ENCODE data around the gene IRAK2. TPM values are rescaled to one million over a fixed set of nuclear protein-coding genes. Genes with fewer than 3 reads are reported as not detected.

IRAK2 gene
- total RNA-seq, 1 experiment from 2014 or later, result 25.1 TPM

GRCh38 chr3:10206166-10206511 lies 41.4 kb downstream of the IRAK2 start:
- peaks cover 44% of the 10 kb centered on the region for H3K4me1 ChIP-seq (ENCODE audit: control insufficient read depth, insufficient read depth, low read length)

GRCh38 chr3:10213156-10213792 lies 48.6 kb downstream of the IRAK2 start:
- ATAC-seq (no peak), DNase-seq (ENCODE audit: low read depth, low spot score) (no peak)
- no peaks in the 10 kb centered on the region for H3K9me3 ChIP-seq (ENCODE audit: control insufficient read depth, insufficient read depth, low read depth, low read length)
- no peaks in the 10 kb centered on the region for H3K27me3 ChIP-seq (ENCODE audit: control insufficient read depth, insufficient read depth, low read length)
- no peaks in the 10 kb centered on the region for H3K36me3 ChIP-seq (ENCODE audit: control insufficient read depth, insufficient read depth, low read length)
- no peak for TF ChIP-seq POLR2AphosphoS5 (IDR thresholded peaks at IDR 0.05; ENCODE audit: low read depth, low read length)
- TF ChIP-seq TCF7L2 (IDR thresholded peaks at IDR 0.05; ENCODE audit: low read depth, low read length), result no peak
- TF ChIP-seq CTCF (IDR thresholded peaks at IDR 0.05), result no peak
- no peak for TF ChIP-seq SIN3A (IDR thresholded peaks at IDR 0.05; ENCODE audit: borderline replicate concordance, insufficient read depth, low read depth, low read length)
- TF ChIP-seq REST (IDR thresholded peaks at IDR 0.05; ENCODE audit: insufficient read depth in 1 of 2, low read depth in 2 of 2, low read length in 1 of 2), result no peak
- in situ Hi-C loops (cut with HindIII; ENCODE audit: low pct_unique_long_range_greater_than_20kb, low sequenced_read_pairs) (no loop called here), intact Hi-C loops (cut with micrococcal nuclease; ENCODE audit: unreplicated experiment) (no loop called here)
- no TSS peak for BruUV-seq (replicated peaks)
- no peak overlapping the region for H3K27ac ChIP-seq (ENCODE audit: low read length)
- ChIA-PET CTCF (no interaction called here), POLR2A (no interaction called here)
- no peaks in the 10 kb centered on the region for H3K4me1 ChIP-seq (ENCODE audit: control insufficient read depth, insufficient read depth, low read length)
- no peak overlapping the region for H3K4me3 ChIP-seq (ENCODE audit: low read depth in 2 of 2, low read length in 2 of 2)

More at GRCh38 chr3:10206166-10206511, 41.4 kb downstream of the IRAK2 start:
- ATAC-seq, result peak; percentile 4; the same call in 1 of the 2 replicates
- ChIA-PET POLR2A (interaction anchor here (0.6 kb wide), 2 partner anchors 18 to 52 kb away, joined by 3 to 4 read pairs; no protein-coding TSS in a partner anchor), CTCF (interaction anchor here (0.6 kb wide), 1 partner anchor 140 kb away, joined by 6 read pairs; no protein-coding TSS in a partner anchor)
- H3K36me3 ChIP-seq (ENCODE audit: control insufficient read depth, insufficient read depth, low read length), result no peaks in the 10 kb centered on the region; the same call in 1 of the 2 replicates
- peak overlapping the region; percentile 96 for H3K27ac ChIP-seq (ENCODE audit: low read length)
- H3K27me3 ChIP-seq (ENCODE audit: control insufficient read depth, insufficient read depth, low read length), result no peaks in the 10 kb centered on the region
- no peak for TF ChIP-seq CTCF (IDR thresholded peaks at IDR 0.05)
- TF ChIP-seq POLR2AphosphoS5 (IDR thresholded peaks at IDR 0.05; ENCODE audit: low read depth, low read length), result no peak
- TF ChIP-seq TCF7L2 (IDR thresholded peaks at IDR 0.05; ENCODE audit: low read depth, low read length), result no peak
- TF ChIP-seq REST (IDR thresholded peaks at IDR 0.05; ENCODE audit: insufficient read depth in 1 of 2, low read depth in 2 of 2, low read length in 1 of 2), result no peak
- TF ChIP-seq SIN3A (IDR thresholded peaks at IDR 0.05; ENCODE audit: borderline replicate concordance, insufficient read depth, low read depth, low read length), result no peak
- no peak for DNase-seq (ENCODE audit: low read depth, low spot score)
- in situ Hi-C loops (cut with HindIII; ENCODE audit: low pct_unique_long_range_greater_than_20kb, low sequenced_read_pairs) (no loop called here), intact Hi-C loops (cut with micrococcal nuclease; ENCODE audit: unreplicated experiment) (no loop called here)
- no peaks in the 10 kb centered on the region for H3K9me3 ChIP-seq (ENCODE audit: control insufficient read depth, insufficient read depth, low read depth, low read length)
- no peak overlapping the region for H3K4me3 ChIP-seq (ENCODE audit: low read depth in 2 of 2, low read length in 2 of 2)
- BruUV-seq (replicated peaks), result no TSS peak

Measured in Panc1 (cell line).